NB4 (cell line): ENCODE data around the gene HOXA5.

Experiments
- DNase-seq: peaks from one replicate; pipeline ENCODE4 v3.0.0; 2010; ENCODE audit warnings: low read depth
- H3K4me3 ChIP-seq: one replicate; pipeline ENCODE4 v1.5.1; 2011; ENCODE audit warnings: mild to moderate bottlenecking, low read depth, low read length, moderate library complexity
- CTCF ChIP-seq: IDR thresholded peaks from one replicate; pipeline ENCODE4 v1.5.1; 2012; ENCODE audit warnings: low read depth, low read length
- MYC ChIP-seq: IDR thresholded peaks from 2 replicates; pipeline ENCODE4 v1.6.1; 2011; ENCODE audit warnings: low read depth, low read length
- POLR2A ChIP-seq: IDR thresholded peaks from 2 replicates; pipeline ENCODE4 v1.6.1; 2011; ENCODE audit warnings: mild to moderate bottlenecking; ENCODE audit not compliant: insufficient read length; ENCODE audit errors: extremely low read depth
- TF ChIP-seq, protein P1 (sequence below): IDR thresholded peaks from 2 replicates; pipeline ENCODE4 v1.6.1; 2011; ENCODE audit warnings: low read depth, low read length

The HOXA5 gene

GRCh38 chr7:27123477-27124053, 19.9 kb downstream of the HOXA5 start:
- TF ChIP-seq MYC (no peak), POLR2A (no peak), CTCF (no peak)
- TF ChIP-seq, protein P1, sequence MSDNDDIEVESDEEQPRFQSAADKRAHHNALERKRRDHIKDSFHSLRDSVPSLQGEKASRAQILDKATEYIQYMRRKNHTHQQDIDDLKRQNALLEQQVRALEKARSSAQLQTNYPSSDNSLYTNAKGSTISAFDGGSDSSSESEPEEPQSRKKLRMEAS, result no peak
- DNase-seq, result no peak
- no peak overlapping the region for H3K4me3 ChIP-seq

DNA sequence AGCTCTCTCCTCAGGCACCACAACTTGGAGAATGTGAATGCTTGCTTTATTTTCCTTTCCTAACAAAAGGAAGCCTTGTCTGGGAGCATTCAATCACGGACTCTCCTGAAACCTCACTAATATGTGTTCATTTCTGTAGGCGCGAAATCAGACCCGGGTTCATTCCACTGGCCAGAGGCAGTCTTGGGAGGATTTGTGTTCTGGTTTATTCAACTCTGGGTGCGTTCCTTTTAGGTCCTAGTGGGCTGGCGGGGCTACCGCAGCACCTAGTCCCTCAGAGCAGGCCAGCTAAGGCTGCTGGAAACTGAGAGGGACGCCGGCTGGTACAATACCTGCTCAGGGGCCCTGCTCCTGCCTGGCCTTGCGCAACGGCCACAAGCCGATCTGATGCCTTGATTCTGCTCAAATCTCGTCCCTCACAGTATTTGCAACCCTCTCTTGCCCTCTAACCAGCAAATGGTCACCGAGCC, 20.4 kb downstream of the HOXA5 start:
- DNase-seq, result no peak
- H3K4me3 ChIP-seq, result no peak overlapping the region
- TF ChIP-seq POLR2A, result no peak
- TF ChIP-seq CTCF, result no peak
- TF ChIP-seq, protein P1, result no peak
- no peak for TF ChIP-seq MYC

- no peak for DNase-seq
- no peak for TF ChIP-seq POLR2A
- TF ChIP-seq, protein P1, result no peak
- no peak for TF ChIP-seq MYC
- no peak for TF ChIP-seq CTCF
- H3K4me3 ChIP-seq, result no peak overlapping the region
Observed at GRCh38 chr7:27122077-27122910, 21.2 kb downstream of the HOXA5 start.

- no peak overlapping the region for H3K4me3 ChIP-seq
- TF ChIP-seq, protein P1, result no peak
- no peak for TF ChIP-seq CTCF
- no peak for TF ChIP-seq POLR2A
- TF ChIP-seq MYC, result no peak
- no peak for DNase-seq
Observed at GRCh38 chr7:27121684-27122076, 21.8 kb downstream of the HOXA5 start.

DNA sequence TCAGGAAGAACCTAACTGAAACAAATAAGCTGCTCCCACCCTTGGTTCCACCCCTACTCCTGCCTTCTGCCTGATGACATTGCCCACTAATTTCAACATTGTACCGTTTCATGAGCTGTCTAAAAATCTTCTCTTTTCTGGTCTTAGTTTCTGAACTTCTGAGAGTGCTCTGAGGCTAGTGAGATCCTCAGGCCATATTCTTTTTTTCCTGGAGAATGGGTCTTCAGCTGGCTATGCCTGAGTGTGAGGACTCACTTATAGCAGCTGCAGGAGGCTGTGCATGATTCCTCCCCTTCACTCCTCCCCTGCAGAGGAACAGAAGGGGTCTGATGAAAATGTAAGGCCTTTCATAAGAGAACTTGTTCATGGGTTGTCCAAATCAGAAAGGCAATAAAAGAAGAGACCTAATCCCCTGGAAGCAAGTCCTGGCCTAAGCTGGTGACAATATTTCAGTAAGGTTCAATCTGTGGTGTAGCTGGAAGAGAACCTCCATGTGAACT, 24.0 kb downstream of the HOXA5 start:
- no peak overlapping the region for H3K4me3 ChIP-seq
- TF ChIP-seq CTCF (no peak), POLR2A (no peak), MYC (no peak)
- TF ChIP-seq, protein P1, result no peak
- no peak for DNase-seq
